Measurements from ENCODE around the gene RABGAP1L. TPM values are rescaled to one million over a fixed set of nuclear protein-coding genes. Genes with fewer than 3 reads are reported as not detected.

Gene RABGAP1L
- total and polyA plus RNA-seq, 10 of the 15 experiments (the other 5 are each of a cell fraction or from before 2014, with no cell fraction given), result 5.8 to 194 (median 113) TPM

DNA sequence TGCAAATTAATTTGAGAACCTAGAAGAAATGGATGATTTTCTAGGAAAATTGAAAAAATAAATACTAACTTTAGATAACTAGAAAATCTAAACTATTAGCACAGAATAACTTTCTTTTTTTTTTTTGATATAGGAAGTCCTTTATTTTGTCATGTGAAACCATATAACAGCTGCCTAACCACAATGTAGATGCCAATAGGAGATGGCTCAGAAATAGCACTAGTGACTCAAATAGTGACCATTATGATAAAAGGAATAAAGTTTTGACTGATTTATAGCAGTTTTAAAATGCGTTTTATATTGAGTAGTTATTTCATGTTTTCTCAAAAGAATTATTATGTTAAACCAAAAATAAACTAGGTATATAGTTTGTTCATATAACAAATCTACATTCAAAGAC lies 682.4 kb downstream of the RABGAP1L start (continued):
- TF ChIP-seq, protein P1, sequence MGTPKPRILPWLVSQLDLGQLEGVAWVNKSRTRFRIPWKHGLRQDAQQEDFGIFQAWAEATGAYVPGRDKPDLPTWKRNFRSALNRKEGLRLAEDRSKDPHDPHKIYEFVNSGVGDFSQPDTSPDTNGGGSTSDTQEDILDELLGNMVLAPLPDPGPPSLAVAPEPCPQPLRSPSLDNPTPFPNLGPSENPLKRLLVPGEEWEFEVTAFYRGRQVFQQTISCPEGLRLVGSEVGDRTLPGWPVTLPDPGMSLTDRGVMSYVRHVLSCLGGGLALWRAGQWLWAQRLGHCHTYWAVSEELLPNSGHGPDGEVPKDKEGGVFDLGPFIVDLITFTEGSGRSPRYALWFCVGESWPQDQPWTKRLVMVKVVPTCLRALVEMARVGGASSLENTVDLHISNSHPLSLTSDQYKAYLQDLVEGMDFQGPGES (IDR thresholded peaks at IDR 0.05), result no peak
- no peak for TF ChIP-seq JUND (IDR thresholded peaks at IDR 0.05; ENCODE audit: low read depth, low read length)
- TF ChIP-seq SMAD5 (IDR thresholded peaks at IDR 0.05; ENCODE audit: low read depth), result no peak
- TF ChIP-seq ZNF622 (IDR thresholded peaks at IDR 0.05), result no peak
- no peak for TF ChIP-seq MYB (IDR thresholded peaks at IDR 0.05; ENCODE audit: borderline replicate concordance, low read depth, low read length)
- no peak for TF ChIP-seq WRNIP1 (IDR thresholded peaks at IDR 0.05; ENCODE audit: borderline replicate concordance, low read depth, low read length)
- TF ChIP-seq SUPT20H (IDR thresholded peaks at IDR 0.05; ENCODE audit: borderline replicate concordance, control insufficient read depth, low read depth, low read length), result no peak
- no peak for TF ChIP-seq NR2C1 (IDR thresholded peaks at IDR 0.05)
- TF ChIP-seq HCFC1 (IDR thresholded peaks at IDR 0.05; ENCODE audit: low read length), result no peak
- no peak for TF ChIP-seq HDAC2 (IDR thresholded peaks at IDR 0.05)
- TF ChIP-seq RFX5 (IDR thresholded peaks at IDR 0.05; ENCODE audit: low read depth, low read length), result no peak
- TF ChIP-seq POLR2AphosphoS2 (IDR thresholded peaks at IDR 0.05; ENCODE audit: low read depth, low read length), result no peak
- TF ChIP-seq NFIC (IDR thresholded peaks at IDR 0.05; ENCODE audit: low read depth, low read length), result peak; percentile 90
- TF ChIP-seq, protein P2, sequence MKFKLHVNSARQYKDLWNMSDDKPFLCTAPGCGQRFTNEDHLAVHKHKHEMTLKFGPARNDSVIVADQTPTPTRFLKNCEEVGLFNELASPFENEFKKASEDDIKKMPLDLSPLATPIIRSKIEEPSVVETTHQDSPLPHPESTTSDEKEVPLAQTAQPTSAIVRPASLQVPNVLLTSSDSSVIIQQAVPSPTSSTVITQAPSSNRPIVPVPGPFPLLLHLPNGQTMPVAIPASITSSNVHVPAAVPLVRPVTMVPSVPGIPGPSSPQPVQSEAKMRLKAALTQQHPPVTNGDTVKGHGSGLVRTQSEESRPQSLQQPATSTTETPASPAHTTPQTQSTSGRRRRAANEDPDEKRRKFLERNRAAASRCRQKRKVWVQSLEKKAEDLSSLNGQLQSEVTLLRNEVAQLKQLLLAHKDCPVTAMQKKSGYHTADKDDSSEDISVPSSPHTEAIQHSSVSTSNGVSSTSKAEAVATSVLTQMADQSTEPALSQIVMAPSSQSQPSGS (IDR thresholded peaks at IDR 0.05; ENCODE audit: low read length), result peak; percentile 35; the same call in 1 of the 2 replicates
- TF ChIP-seq NR2C2 (IDR thresholded peaks at IDR 0.05; ENCODE audit: borderline replicate concordance, control insufficient read depth, insufficient read length, low read depth), result no peak
- TF ChIP-seq JUNB (IDR thresholded peaks at IDR 0.05), result peak; percentile 95
- TF ChIP-seq, protein P3, sequence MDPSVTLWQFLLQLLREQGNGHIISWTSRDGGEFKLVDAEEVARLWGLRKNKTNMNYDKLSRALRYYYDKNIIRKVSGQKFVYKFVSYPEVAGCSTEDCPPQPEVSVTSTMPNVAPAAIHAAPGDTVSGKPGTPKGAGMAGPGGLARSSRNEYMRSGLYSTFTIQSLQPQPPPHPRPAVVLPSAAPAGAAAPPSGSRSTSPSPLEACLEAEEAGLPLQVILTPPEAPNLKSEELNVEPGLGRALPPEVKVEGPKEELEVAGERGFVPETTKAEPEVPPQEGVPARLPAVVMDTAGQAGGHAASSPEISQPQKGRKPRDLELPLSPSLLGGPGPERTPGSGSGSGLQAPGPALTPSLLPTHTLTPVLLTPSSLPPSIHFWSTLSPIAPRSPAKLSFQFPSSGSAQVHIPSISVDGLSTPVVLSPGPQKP (IDR thresholded peaks at IDR 0.05; ENCODE audit: low read depth, low read length), result no peak
- TF ChIP-seq, protein P4, sequence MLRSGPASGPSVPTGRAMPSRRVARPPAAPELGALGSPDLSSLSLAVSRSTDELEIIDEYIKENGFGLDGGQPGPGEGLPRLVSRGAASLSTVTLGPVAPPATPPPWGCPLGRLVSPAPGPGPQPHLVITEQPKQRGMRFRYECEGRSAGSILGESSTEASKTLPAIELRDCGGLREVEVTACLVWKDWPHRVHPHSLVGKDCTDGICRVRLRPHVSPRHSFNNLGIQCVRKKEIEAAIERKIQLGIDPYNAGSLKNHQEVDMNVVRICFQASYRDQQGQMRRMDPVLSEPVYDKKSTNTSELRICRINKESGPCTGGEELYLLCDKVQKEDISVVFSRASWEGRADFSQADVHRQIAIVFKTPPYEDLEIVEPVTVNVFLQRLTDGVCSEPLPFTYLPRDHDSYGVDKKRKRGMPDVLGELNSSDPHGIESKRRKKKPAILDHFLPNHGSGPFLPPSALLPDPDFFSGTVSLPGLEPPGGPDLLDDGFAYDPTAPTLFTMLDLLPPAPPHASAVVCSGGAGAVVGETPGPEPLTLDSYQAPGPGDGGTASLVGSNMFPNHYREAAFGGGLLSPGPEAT (IDR thresholded peaks at IDR 0.05; ENCODE audit: low read depth), result no peak
- no peak for TF ChIP-seq BCL11A (IDR thresholded peaks at IDR 0.05; ENCODE audit: low read depth, low read length)
- TF ChIP-seq GABPA (IDR thresholded peaks at IDR 0.05; ENCODE audit: low read depth), result 0 out of 2 replicates have a peak, but pooled peaks have one; percentile 25
- TF ChIP-seq HDAC6 (IDR thresholded peaks at IDR 0.05; ENCODE audit: unreplicated experiment), result no peak
- TF ChIP-seq SP1 (IDR thresholded peaks at IDR 0.05; ENCODE audit: low read depth, low read length), result no peak
- no peak for TF ChIP-seq SIN3A (IDR thresholded peaks at IDR 0.05; ENCODE audit: low read depth, low read length)
- TF ChIP-seq PAX5 (IDR thresholded peaks at IDR 0.05; ENCODE audit: borderline replicate concordance, low read depth, low read length), result no peak
- TF ChIP-seq SMAD1 (IDR thresholded peaks at IDR 0.05; ENCODE audit: low read depth, partially characterized antibody), result no peak
- TF ChIP-seq NBN (IDR thresholded peaks at IDR 0.05), result no peak
- no peak for TF ChIP-seq CBX3 (IDR thresholded peaks at IDR 0.05; ENCODE audit: borderline replicate concordance, low read depth)
- peak; percentile 47; the same call in 1 of the 2 replicates for TF ChIP-seq TCF7 (IDR thresholded peaks at IDR 0.05; ENCODE audit: borderline replicate concordance)
- TF ChIP-seq RB1 (IDR thresholded peaks at IDR 0.05; ENCODE audit: borderline replicate concordance), result no peak
- peak; percentile 41; the same call in 1 of the 2 replicates for TF ChIP-seq ZBED1 (IDR thresholded peaks at IDR 0.05; ENCODE audit: borderline replicate concordance)

All from GM12878 (cell line).